PC-3 (cell line): ENCODE data around the gene BNIP2.
"Not testable (repeated sequence)": the region's sequence is repeated elsewhere in the genome, so short reads cannot be mapped to it uniquely, and the experiment has no call there.

Source experiments
- CTCF ChIP-seq: fragments of 300-600 bp; sonication (generic); conservative IDR thresholded peaks from 2 replicates; pipeline ENCODE4 v1.5.1; 2017; ENCODE audit warnings: antibody characterized with exemption, low read depth, mild to moderate bottlenecking, low read length
- EZH2 ChIP-seq: fragments of 300-600 bp; sonication (generic); IDR thresholded peaks from one replicate; pipeline ENCODE4 v1.6.1; 2017; ENCODE audit warnings: antibody characterized with exemption, mild to moderate bottlenecking, low read length; ENCODE audit not compliant: unreplicated experiment
- EZH2phosphoT487 ChIP-seq: fragments of 300-600 bp; sonication (generic); IDR thresholded peaks from 2 replicates; pipeline ENCODE4 v1.6.1; 2018; ENCODE audit warnings: mild to moderate bottlenecking, antibody characterized with exemption, low read length, borderline replicate concordance

- TF ChIP-seq CTCF, EZH2phosphoT487, EZH2: not testable (repeated sequence)
These were observed 8.9 kb upstream of the BNIP2 start for GRCh38 chr15:59698065-59698464.
